Thyroid gland (tissue), 4 donors: ENCODE data around the gene CAMTA1. TPM values are rescaled to one million over a fixed set of nuclear protein-coding genes. Genes with fewer than 3 reads are reported as not detected.

Experiments used
- DNase-seq, 2 donors: peaks; one replicate each; pipeline ENCODE4 v3.0.0-alpha.2; 2019
- H3K27ac ChIP-seq, 3 donors: fragments of 200-600 bp; sonication (generic); 1 replicate in 2 of 3; 2 replicates in 1 of 3; pipeline ENCODE4 v1.5.1; 2016 to 2019; ENCODE audit warnings: mild to moderate bottlenecking in 1 of 3, moderate library complexity in 1 of 3
- H3K27me3 ChIP-seq: fragments of 200-600 bp; sonication (generic); one replicate; pipeline ENCODE4 v1.5.1; 2019
- H3K36me3 ChIP-seq, 2 donors: fragments of 200-600 bp; sonication (generic); one replicate each; pipeline ENCODE4 v1.5.1; 2016 to 2019
- H3K4me1 ChIP-seq, 2 donors: fragments of 200-600 bp; sonication (generic); one replicate each; pipeline ENCODE4 v1.5.1; 2017 to 2019
- H3K4me3 ChIP-seq, 3 donors: fragments of 200-600 bp; sonication (generic); replicated peaks in 1 of 3; 1 replicate in 2 of 3; 2 replicates in 1 of 3; pipeline ENCODE4 v1.5.1; 2016; ENCODE audit warnings: mild to moderate bottlenecking in 1 of 3
- H3K9me3 ChIP-seq: fragments of 200-600 bp; sonication (generic); one replicate; pipeline ENCODE4 v1.5.1; 2017
- CTCF ChIP-seq, 6 experiments: fragments of 200-600 bp in 3 of 6; fragments of 450-650 bp in 3 of 6; sonication (generic) in 3 of 6; IDR thresholded peaks; one replicate each; pipeline ENCODE4 v1.5.1; 2016 to 2019; ENCODE audit warnings: antibody characterized with exemption in 6 of 6, mild to moderate bottlenecking in 2 of 6, inconsistent platforms in 1 of 6, moderate library complexity in 1 of 6
- POLR2A ChIP-seq, 2 donors: fragments of 450-650 bp; IDR thresholded peaks; one replicate each; pipeline ENCODE4 v1.6.1; 2017; ENCODE audit warnings: antibody characterized with exemption in 2 of 2, mild to moderate bottlenecking in 2 of 2, moderate library complexity in 1 of 2
- WGBS, 2 donors: methylation state at CpG; one replicate each; pipeline ENCODE4 v1.1.5; 2017; 5-methylcytosine and 5-hydroxymethylcytosine counted together
- intact Hi-C: fragments of 100-400 bp; cut with DNase I; formaldehyde crosslinking; loops from one replicate; pipeline ENCODE4 v1.15.1; 2023
- total RNA-seq, 4 donors: library from RNA; depleted of rRNA; stranded (reverse); fragments of >200 nt; gene quantifications; one replicate each; pipeline ENCODE4 v1.2.3, GENCODE V29; 2016

Gene CAMTA1
- total RNA-seq, 4 donors from 2014 or later = 63.9 to 124 (median 101) TPM

- Histone ChIP-seq H3K4me3 (no peak overlapping the region), H3K4me1 (no peaks in the 10 kb centered on the region), H3K9me3 (no peaks in the 10 kb centered on the region), H3K36me3 (no peaks in the 10 kb centered on the region), H3K27ac (peak overlapping the region in 1 of 3 donors; percentile 19), H3K27me3 (no peaks in the 10 kb centered on the region)
- no peak for DNase-seq
- intact Hi-C loops = no loop called here
- 80 to 83% methylated on average over 6 of the region's 6 CpGs for WGBS, 2 donors
- TF ChIP-seq POLR2A (IDR thresholded peaks at IDR 0.05) (no peak), CTCF (IDR thresholded peaks at IDR 0.05) (no peak)
Measured at GRCh38 chr1:7760245-7760644, 975.0 kb downstream of the CAMTA1 start.

- 75 to 82% methylated on average over 3 of the region's 3 CpGs for WGBS, 2 donors
- Histone ChIP-seq H3K27ac (no peak overlapping the region), H3K4me3 (no peak overlapping the region), H3K27me3 (no peaks in the 10 kb centered on the region), H3K9me3 (no peaks in the 10 kb centered on the region), H3K4me1 (no peaks in the 10 kb centered on the region), H3K36me3 (no peaks in the 10 kb centered on the region)
- TF ChIP-seq CTCF (IDR thresholded peaks at IDR 0.05) (no peak), POLR2A (IDR thresholded peaks at IDR 0.05) (no peak)
- intact Hi-C loops = no loop called here
- no peak for DNase-seq
Measured at GRCh38 chr1:7761103-7761502, 975.8 kb downstream of the CAMTA1 start.

GRCh38 chr1:7767176-7767575 lies 981.9 kb downstream of the CAMTA1 start:
- H3K27ac ChIP-seq = no peak overlapping the region
- TF ChIP-seq CTCF (IDR thresholded peaks at IDR 0.05) (no peak), POLR2A (IDR thresholded peaks at IDR 0.05) (no peak)
- no peak overlapping the region for H3K4me3 ChIP-seq
- H3K4me1 ChIP-seq = peaks cover 6 to 10% of the 10 kb centered on the region in 2 donors
- H3K9me3 ChIP-seq = no peaks in the 10 kb centered on the region
- DNase-seq = no peak
- H3K36me3 ChIP-seq = no peaks in the 10 kb centered on the region
- 89 to 94% methylated on average over 4 of the region's 4 CpGs for WGBS, 2 donors
- intact Hi-C loops = no loop called here
- no peaks in the 10 kb centered on the region for H3K27me3 ChIP-seq

- H3K27ac ChIP-seq = no peak overlapping the region
- DNase-seq = no peak
- peaks cover 9 to 14% of the 10 kb centered on the region in 2 donors for H3K4me1 ChIP-seq
- intact Hi-C loops = no loop called here
- no peaks in the 10 kb centered on the region for H3K27me3 ChIP-seq
- peaks cover 0 to 1% of the 10 kb centered on the region in 2 donors for H3K36me3 ChIP-seq
- no peak for TF ChIP-seq POLR2A (IDR thresholded peaks at IDR 0.05)
- no peak for TF ChIP-seq CTCF (IDR thresholded peaks at IDR 0.05)
- WGBS, 2 donors = 71% methylated on average over 2 of the region's 2 CpGs
- H3K9me3 ChIP-seq = no peaks in the 10 kb centered on the region
- H3K4me3 ChIP-seq = no peak overlapping the region
Measured at GRCh38 chr1:7768583-7768982, 983.3 kb downstream of the CAMTA1 start.

GRCh38 chr1:7769673-7770412 lies 984.6 kb downstream of the CAMTA1 start:
- Histone ChIP-seq H3K4me1 (peaks cover 9 to 14% of the 10 kb centered on the region in 2 donors), H3K27me3 (no peaks in the 10 kb centered on the region), H3K4me3 (no peak overlapping the region), H3K9me3 (no peaks in the 10 kb centered on the region), H3K27ac (no peak overlapping the region), H3K36me3 (peaks cover 0 to 5% of the 10 kb centered on the region in 2 donors)
- intact Hi-C loops = no loop called here
- DNase-seq = no peak
- no peak for TF ChIP-seq POLR2A (IDR thresholded peaks at IDR 0.05)
- no peak for TF ChIP-seq CTCF (IDR thresholded peaks at IDR 0.05)
- 94% methylated on average over 12 of the region's 12 CpGs for WGBS, 2 donors
